Measurements from ENCODE around the gene GPR89B.
"Not testable (repeated sequence)": the region's sequence is repeated elsewhere in the genome, so short reads cannot be mapped to it uniquely, and the experiment has no call there.

- not testable (repeated sequence) for TF ChIP-seq CTCF (IDR thresholded peaks at IDR 0.05); POLR2A (IDR thresholded peaks at IDR 0.05; ENCODE audit: low read depth); POLR2AphosphoS5 (IDR thresholded peaks at IDR 0.05); EP300 (IDR thresholded peaks at IDR 0.05)
Measured at GRCh38 chr1:147992916-147993315, 64.7 kb downstream of the GPR89B start.

Data from esophagus muscularis mucosa (tissue), 4 donors.